Measurements from ENCODE around the gene DNM1. TPM values are rescaled to one million over a fixed set of nuclear protein-coding genes. Genes with fewer than 3 reads are reported as not detected.

Gene DNM1
- total RNA-seq, 4 donors from 2014 or later: 14.5 to 85.8 (median 54.4) TPM

DNA sequence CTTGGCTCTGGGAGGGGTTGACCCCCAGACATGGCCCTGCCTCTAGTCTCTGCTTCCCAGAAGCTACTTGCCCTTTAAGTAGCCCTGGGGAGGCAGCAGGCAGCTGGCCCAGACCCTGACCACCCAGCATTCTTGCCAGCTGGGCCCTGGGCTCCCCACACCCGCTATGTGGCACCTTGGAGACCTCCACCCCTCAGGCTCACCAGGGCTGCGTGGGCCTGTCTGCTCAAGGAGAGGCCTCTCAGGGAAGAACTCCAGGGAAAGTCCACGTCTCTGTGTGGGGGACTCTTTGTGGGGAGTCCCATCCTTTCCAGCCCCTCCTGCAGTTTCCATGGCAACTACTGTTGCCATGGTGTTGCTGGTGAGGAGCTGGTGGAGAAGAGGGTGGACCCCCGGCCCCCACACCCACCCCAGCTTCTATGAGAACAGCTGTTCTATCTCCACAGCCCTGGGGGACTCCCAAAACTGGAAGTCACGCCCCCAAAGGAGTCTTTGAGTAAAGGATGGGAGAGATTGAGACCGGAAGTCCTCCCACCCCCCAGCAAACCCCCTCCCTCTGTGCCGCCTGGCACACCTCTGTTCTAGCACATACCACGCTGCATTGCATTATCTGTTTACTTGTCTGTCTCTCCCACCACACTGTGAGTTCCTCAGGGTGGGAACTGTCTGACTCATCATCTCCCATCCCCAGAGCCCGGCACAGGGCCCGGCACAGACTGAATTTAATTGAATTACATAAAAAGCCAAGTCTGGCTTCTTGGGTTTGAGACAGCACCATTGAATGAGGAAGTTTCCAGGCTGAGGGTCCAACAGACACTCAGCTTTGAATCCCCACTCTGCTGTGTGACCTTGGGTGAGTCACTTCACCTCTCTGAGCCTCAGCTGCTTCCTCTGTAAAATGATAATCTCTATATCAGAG lies 12.6 kb downstream of the DNM1 start:
- H3K4me1 ChIP-seq: peaks cover 0 to 15% (median 0%) of the 10 kb centered on the region in 4 donors
- no peaks in the 10 kb centered on the region for H3K36me3 ChIP-seq
- TF ChIP-seq, protein P1, sequence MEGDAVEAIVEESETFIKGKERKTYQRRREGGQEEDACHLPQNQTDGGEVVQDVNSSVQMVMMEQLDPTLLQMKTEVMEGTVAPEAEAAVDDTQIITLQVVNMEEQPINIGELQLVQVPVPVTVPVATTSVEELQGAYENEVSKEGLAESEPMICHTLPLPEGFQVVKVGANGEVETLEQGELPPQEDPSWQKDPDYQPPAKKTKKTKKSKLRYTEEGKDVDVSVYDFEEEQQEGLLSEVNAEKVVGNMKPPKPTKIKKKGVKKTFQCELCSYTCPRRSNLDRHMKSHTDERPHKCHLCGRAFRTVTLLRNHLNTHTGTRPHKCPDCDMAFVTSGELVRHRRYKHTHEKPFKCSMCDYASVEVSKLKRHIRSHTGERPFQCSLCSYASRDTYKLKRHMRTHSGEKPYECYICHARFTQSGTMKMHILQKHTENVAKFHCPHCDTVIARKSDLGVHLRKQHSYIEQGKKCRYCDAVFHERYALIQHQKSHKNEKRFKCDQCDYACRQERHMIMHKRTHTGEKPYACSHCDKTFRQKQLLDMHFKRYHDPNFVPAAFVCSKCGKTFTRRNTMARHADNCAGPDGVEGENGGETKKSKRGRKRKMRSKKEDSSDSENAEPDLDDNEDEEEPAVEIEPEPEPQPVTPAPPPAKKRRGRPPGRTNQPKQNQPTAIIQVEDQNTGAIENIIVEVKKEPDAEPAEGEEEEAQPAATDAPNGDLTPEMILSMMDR (IDR thresholded peaks at IDR 0.05): no peak
- no peak for TF ChIP-seq POLR2A (IDR thresholded peaks at IDR 0.05)
- no peaks in the 10 kb centered on the region for H3K27me3 ChIP-seq
- H3K4me3 ChIP-seq: no peak overlapping the region
- DNase-seq: no peak
- H3K9me3 ChIP-seq: no peaks in the 10 kb centered on the region
- H3K27ac ChIP-seq: peak overlapping the region; percentile 22 to 53 (median 30)

DNA sequence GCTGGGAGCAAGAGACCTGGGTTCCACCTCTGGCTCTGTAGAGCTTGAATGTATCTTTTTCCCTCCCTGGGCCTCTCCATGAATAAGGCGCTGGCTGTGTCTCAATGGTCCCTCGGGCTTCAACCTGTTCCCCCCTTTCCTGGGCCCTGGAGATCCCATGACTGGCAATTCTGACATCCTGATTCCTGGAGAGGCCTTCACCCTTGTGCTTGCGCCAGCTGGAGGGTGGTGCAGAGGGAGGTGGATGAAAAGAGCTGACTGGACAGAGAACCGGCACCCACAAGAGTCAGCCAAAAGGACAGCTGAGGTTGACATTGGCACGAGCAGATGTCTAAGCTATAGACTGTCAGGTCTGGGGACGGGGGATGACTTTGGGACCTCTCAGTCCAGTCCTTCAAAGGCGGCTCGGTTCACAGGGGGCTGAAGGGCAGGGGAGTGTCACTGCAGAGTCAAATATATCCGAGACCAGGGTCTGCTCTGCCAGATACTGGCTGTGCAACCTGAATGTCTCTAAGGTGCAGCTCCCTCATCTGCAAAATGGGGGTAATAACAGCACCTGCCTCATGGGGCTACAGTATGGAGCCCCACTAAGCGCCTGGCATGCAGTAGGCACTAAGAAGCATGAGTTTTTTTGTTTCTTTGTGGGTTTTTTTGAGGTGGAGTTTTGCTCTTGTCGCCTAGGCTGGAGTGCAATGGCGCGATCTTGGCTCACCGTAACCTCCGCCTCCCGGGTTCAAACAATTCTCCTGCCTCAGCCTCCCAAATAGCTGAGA lies 13.8 kb downstream of the DNM1 start:
- Histone ChIP-seq H3K36me3 (no peaks in the 10 kb centered on the region), H3K4me3 (no peak overlapping the region), H3K27ac (no peak overlapping the region), H3K27me3 (no peaks in the 10 kb centered on the region), H3K4me1 (peaks cover 0 to 13% (median 0%) of the 10 kb centered on the region in 4 donors), H3K9me3 (no peaks in the 10 kb centered on the region)
- TF ChIP-seq, protein P1 (IDR thresholded peaks at IDR 0.05): no peak
- no peak for TF ChIP-seq POLR2A (IDR thresholded peaks at IDR 0.05)
- no peak for DNase-seq

DNA sequence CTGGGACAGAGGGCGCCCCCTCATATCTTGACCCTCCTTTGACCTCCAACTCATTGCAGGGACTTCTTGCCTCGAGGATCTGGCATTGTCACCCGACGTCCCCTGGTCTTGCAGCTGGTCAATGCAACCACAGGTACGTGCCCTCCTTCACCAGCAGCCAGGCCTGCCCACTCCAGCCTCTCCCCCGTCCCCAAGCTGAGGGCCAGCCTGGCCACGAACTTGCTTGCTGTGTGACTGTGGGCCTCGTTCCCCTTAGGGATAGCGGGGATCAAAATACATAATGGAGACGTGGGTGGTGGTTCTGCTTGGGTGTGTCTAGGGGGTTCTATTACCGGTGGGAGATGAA lies 15.0 kb downstream of the DNM1 start:
- DNase-seq: no peak
- H3K4me1 ChIP-seq: peaks cover 0 to 8% (median 0%) of the 10 kb centered on the region in 4 donors
- H3K27me3 ChIP-seq: no peaks in the 10 kb centered on the region
- peak overlapping the region; percentile 20 to 55 (median 41) for H3K4me3 ChIP-seq
- peak overlapping the region in 3 of 4 donors; percentile 4 to 49 (median 25) for H3K27ac ChIP-seq
- no peaks in the 10 kb centered on the region for H3K36me3 ChIP-seq
- TF ChIP-seq POLR2A (IDR thresholded peaks at IDR 0.05): no peak
- TF ChIP-seq, protein P1 (IDR thresholded peaks at IDR 0.05): no peak
- no peaks in the 10 kb centered on the region for H3K9me3 ChIP-seq

DNA sequence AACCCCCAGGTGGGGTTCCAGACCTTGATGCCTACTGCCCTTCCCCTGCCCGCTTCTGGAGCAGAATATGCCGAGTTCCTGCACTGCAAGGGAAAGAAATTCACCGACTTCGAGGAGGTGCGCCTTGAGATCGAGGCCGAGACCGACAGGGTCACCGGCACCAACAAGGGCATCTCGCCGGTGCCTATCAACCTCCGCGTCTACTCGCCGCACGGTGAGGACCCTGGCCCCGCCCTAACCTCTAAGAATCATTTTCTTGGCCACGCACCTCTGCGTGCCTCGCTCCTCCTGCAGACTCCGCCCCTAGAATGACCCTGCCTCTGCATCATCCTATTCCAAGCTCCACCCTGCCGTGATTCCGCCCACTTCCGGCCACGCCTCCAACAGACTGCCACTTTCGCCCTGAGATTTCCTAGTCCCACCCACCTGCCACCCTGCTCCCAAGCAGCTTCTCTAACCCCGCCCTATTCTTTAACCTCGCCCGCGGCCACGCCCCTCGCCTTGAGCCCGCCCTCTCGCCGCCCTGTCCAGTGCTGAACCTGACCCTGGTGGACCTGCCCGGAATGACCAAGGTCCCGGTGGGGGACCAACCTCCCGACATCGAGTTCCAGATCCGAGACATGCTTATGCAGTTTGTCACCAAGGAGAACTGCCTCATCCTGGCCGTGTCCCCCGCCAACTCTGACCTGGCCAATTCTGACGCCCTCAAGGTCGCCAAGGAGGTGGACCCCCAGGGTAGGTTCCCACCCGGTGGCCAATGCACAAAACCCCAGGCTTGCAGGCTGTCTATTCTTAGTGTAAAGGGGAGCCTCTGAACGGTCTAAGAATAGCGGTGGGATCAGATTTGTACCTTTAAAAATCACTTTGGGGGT lies 15.6 kb downstream of the DNM1 start:
- H3K27ac ChIP-seq: peak overlapping the region in 3 of 4 donors; percentile 4 to 49 (median 25)
- peak in 1 of 2 donors; percentile 42 for TF ChIP-seq POLR2A (IDR thresholded peaks at IDR 0.05)
- TF ChIP-seq, protein P1 (IDR thresholded peaks at IDR 0.05): peak in 3 of 6 experiments; percentile 7 to 18 (median 15)
- no peaks in the 10 kb centered on the region for H3K27me3 ChIP-seq
- no peaks in the 10 kb centered on the region for H3K9me3 ChIP-seq
- H3K36me3 ChIP-seq: no peaks in the 10 kb centered on the region
- peak; percentile 90 to 98 (median 98) for DNase-seq
- peaks cover 0 to 8% (median 0%) of the 10 kb centered on the region in 4 donors for H3K4me1 ChIP-seq
- peak overlapping the region; percentile 20 to 55 (median 41) for H3K4me3 ChIP-seq

DNA sequence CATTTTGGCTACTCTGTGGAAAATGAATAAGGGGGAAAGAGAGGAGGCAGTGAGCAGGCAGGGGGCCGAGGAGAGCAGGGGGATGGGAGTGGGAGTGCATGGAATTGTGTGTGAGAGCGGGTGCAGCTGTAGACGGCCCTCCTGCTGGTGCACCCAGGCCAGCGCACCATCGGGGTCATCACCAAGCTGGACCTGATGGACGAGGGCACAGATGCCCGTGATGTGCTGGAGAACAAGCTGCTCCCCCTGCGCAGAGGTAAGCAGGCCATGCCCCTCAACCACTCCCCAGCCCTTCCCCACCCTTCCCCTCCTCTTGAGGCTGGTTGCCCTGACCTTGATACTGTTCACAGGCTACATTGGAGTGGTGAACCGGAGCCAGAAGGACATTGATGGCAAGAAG lies 16.7 kb downstream of the DNM1 start:
- Histone ChIP-seq H3K36me3 (no peaks in the 10 kb centered on the region), H3K9me3 (no peaks in the 10 kb centered on the region), H3K4me3 (no peak overlapping the region), H3K27ac (no peak overlapping the region), H3K4me1 (peaks cover 0 to 8% (median 0%) of the 10 kb centered on the region in 4 donors), H3K27me3 (no peaks in the 10 kb centered on the region)
- DNase-seq: no peak
- TF ChIP-seq, protein P1 (IDR thresholded peaks at IDR 0.05): no peak
- TF ChIP-seq POLR2A (IDR thresholded peaks at IDR 0.05): no peak
